ENCODE measurements around the gene ARHGAP32.

DNA sequence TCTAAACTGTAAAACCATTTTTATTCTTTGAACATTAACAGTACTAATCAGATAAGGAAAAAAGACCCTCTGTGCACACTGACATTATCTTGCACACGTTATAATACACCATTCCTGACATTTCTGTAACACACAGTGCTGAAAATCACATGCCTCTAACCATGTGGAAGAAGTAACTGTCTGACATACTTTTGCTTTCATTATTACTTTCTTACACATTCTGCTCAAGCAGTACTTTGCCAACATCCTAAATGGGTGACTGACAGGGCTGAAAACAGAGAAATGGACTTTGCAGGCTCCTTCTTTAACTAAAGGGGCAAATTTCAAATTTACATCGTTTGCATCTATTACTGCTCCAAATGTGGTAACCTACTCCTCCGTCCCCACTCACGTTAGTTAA, 226.6 kb downstream of the ARHGAP32 start:
- TF ChIP-seq POLR2A (IDR thresholded peaks at IDR 0.05) (no peak), EP300 (IDR thresholded peaks at IDR 0.05) (no peak)
- TF ChIP-seq, protein P1, sequence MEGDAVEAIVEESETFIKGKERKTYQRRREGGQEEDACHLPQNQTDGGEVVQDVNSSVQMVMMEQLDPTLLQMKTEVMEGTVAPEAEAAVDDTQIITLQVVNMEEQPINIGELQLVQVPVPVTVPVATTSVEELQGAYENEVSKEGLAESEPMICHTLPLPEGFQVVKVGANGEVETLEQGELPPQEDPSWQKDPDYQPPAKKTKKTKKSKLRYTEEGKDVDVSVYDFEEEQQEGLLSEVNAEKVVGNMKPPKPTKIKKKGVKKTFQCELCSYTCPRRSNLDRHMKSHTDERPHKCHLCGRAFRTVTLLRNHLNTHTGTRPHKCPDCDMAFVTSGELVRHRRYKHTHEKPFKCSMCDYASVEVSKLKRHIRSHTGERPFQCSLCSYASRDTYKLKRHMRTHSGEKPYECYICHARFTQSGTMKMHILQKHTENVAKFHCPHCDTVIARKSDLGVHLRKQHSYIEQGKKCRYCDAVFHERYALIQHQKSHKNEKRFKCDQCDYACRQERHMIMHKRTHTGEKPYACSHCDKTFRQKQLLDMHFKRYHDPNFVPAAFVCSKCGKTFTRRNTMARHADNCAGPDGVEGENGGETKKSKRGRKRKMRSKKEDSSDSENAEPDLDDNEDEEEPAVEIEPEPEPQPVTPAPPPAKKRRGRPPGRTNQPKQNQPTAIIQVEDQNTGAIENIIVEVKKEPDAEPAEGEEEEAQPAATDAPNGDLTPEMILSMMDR (IDR thresholded peaks at IDR 0.05), result no peak
